Measurements from ENCODE around the gene PRC1. TPM values are rescaled to one million over a fixed set of nuclear protein-coding genes. Genes with fewer than 3 reads are reported as not detected.
A peak's percentile ranks its signal among the peaks of the same experiment; 100 is the strongest.
"Not testable (repeated sequence)": the region's sequence is repeated elsewhere in the genome, so short reads cannot be mapped to it uniquely, and the experiment has no call there.

The PRC1 gene
- total and polyA plus RNA-seq, 3 experiments from 2014 or later = 3.4 to 79.9 (median 79.7) TPM

GRCh38 chr15:90929246-90930019 lies 64.9 kb downstream of the PRC1 start:
- Mint-ChIP-seq H3K4me3 (peak overlapping the region; percentile 88 to 99 (median 98)), H3K27me3 (no peaks in the 10 kb centered on the region), H3K9me3 (no peaks in the 10 kb centered on the region), H3K27ac (peak overlapping the region; percentile 94 to 99 (median 98)), H3K4me1 (peaks cover 33 to 40% (median 38%) of the 10 kb centered on the region in 3 donors), H3K36me3 (peaks cover 0 to 10% (median 0%) of the 10 kb centered on the region in 3 donors)
- Histone ChIP-seq H3K9me3 (ENCODE audit: low read length) (no peaks in the 10 kb centered on the region), H3K4me1 (ENCODE audit: insufficient read depth, low read length) (peaks cover 41% of the 10 kb centered on the region), H3K27ac (ENCODE audit: low read depth, low read length) (peak overlapping the region; percentile 93), H3K27me3 (ENCODE audit: insufficient read depth, low read length, poor library complexity, severe bottlenecking) (no peaks in the 10 kb centered on the region), H3K36me3 (ENCODE audit: insufficient read depth, low read length) (no peaks in the 10 kb centered on the region), H3K4me3 (ENCODE audit: low read length) (peak overlapping the region; percentile 99)
- no peak for DNase-seq
- CTCF ChIA-PET = interaction anchor here (1.3 to 9.8 kb wide), 6 partner anchors 9 to 104 kb away, joined by 3 to 251 read pairs (median 6); partner anchors contain the start of genes MAN2A2 and RCCD1
- POLR2A ChIA-PET = interaction anchor here (1.5 to 5.9 kb wide), 2 partner anchors 26 to 27 kb away, joined by 6 to 63 read pairs; partner anchors contain the start of genes MAN2A2 and RCCD1

GRCh38 chr15:90928106-90928505 lies 66.2 kb downstream of the PRC1 start:
- H3K36me3 Mint-ChIP-seq; H3K9me3 ChIP-seq (ENCODE audit: low read length); H3K36me3 ChIP-seq (ENCODE audit: insufficient read depth, low read length); H3K27me3 ChIP-seq (ENCODE audit: insufficient read depth, low read length, poor library complexity, severe bottlenecking); H3K27ac ChIP-seq (ENCODE audit: low read depth, low read length); H3K9me3 Mint-ChIP-seq; H3K27me3 Mint-ChIP-seq; DNase-seq; CTCF ChIA-PET; H3K4me3 ChIP-seq (ENCODE audit: low read length): not testable (repeated sequence)
- POLR2A ChIA-PET = interaction anchor here (5.9 kb wide), 1 partner anchor 26 kb away, joined by 63 read pairs; the partner anchor contains the start of gene MAN2A2
- Mint-ChIP-seq H3K4me1 (peaks cover 28 to 34% (median 31%) of the 10 kb centered on the region in 3 donors), H3K4me3 (peak overlapping the region in 5 of 7 donors; percentile 3 to 86 (median 47)), H3K27ac (peak overlapping the region in 4 of 8 donors; percentile 39 to 63 (median 46))
- H3K4me1 ChIP-seq (ENCODE audit: insufficient read depth, low read length) = peaks cover 28% of the 10 kb centered on the region

- not testable (repeated sequence) for H3K9me3 ChIP-seq (ENCODE audit: low read length); H3K36me3 ChIP-seq (ENCODE audit: insufficient read depth, low read length); H3K9me3 Mint-ChIP-seq; H3K4me3 ChIP-seq (ENCODE audit: low read length); DNase-seq; H3K27me3 ChIP-seq (ENCODE audit: insufficient read depth, low read length, poor library complexity, severe bottlenecking); H3K27ac ChIP-seq (ENCODE audit: low read depth, low read length); H3K27me3 Mint-ChIP-seq
- CTCF ChIA-PET = interaction anchor here (2.3 kb wide), 1 partner anchor 8 kb away, joined by 9 read pairs; the partner anchor contains the start of gene UNC45A
- peak overlapping the region in 1 of 8 donors; percentile 23 for H3K27ac Mint-ChIP-seq
- H3K4me1 Mint-ChIP-seq = peaks cover 23 to 33% (median 28%) of the 10 kb centered on the region in 3 donors
- POLR2A ChIA-PET = interaction anchor here (0.8 kb wide), 1 partner anchor 28 kb away, joined by 11 read pairs; no protein-coding TSS in a partner anchor
- peaks cover 0 to 12% (median 0%) of the 10 kb centered on the region in 3 donors for H3K36me3 Mint-ChIP-seq
- H3K4me1 ChIP-seq (ENCODE audit: insufficient read depth, low read length) = peaks cover 21% of the 10 kb centered on the region
- H3K4me3 Mint-ChIP-seq = peak overlapping the region in 2 of 7 donors; percentile 13 to 54
These were observed 67.6 kb downstream of the PRC1 start for GRCh38 chr15:90926766-90927165.

- Mint-ChIP-seq H3K4me3 (no peak overlapping the region), H3K9me3 (no peaks in the 10 kb centered on the region), H3K27ac (peak overlapping the region in 1 of 8 donors; percentile 44), H3K27me3 (no peaks in the 10 kb centered on the region), H3K36me3 (peaks cover 0 to 26% (median 7%) of the 10 kb centered on the region in 3 donors), H3K4me1 (peaks cover 5 to 10% (median 8%) of the 10 kb centered on the region in 3 donors)
- Histone ChIP-seq H3K27me3 (ENCODE audit: insufficient read depth, low read length, poor library complexity, severe bottlenecking) (no peaks in the 10 kb centered on the region), H3K27ac (ENCODE audit: low read depth, low read length) (no peak overlapping the region), H3K36me3 (ENCODE audit: insufficient read depth, low read length) (peaks cover 16% of the 10 kb centered on the region), H3K4me1 (ENCODE audit: insufficient read depth, low read length) (peaks cover 4% of the 10 kb centered on the region), H3K4me3 (ENCODE audit: low read length) (no peak overlapping the region), H3K9me3 (ENCODE audit: low read length) (no peaks in the 10 kb centered on the region)
- ChIA-PET POLR2A (interaction anchor here (0.7 kb wide), 1 partner anchor 933 kb away, joined by 7 read pairs; no protein-coding TSS in a partner anchor), CTCF (interaction anchor here (0.6 to 4.2 kb wide), 2 partner anchors 8 to 328 kb away, joined by 3 to 32 read pairs; partner anchors contain the start of gene HDDC3)
- DNase-seq = no peak
These were observed 70.0 kb downstream of the PRC1 start for GRCh38 chr15:90924375-90924774.

GRCh38 chr15:90922712-90923322 lies 71.5 kb downstream of the PRC1 start:
- DNase-seq; H3K4me3 ChIP-seq (ENCODE audit: low read length); H3K9me3 ChIP-seq (ENCODE audit: low read length); H3K27ac ChIP-seq (ENCODE audit: low read depth, low read length); H3K4me1 ChIP-seq (ENCODE audit: insufficient read depth, low read length); H3K27me3 Mint-ChIP-seq; H3K4me1 Mint-ChIP-seq; H3K27me3 ChIP-seq (ENCODE audit: insufficient read depth, low read length, poor library complexity, severe bottlenecking); H3K9me3 Mint-ChIP-seq; H3K4me3 Mint-ChIP-seq: not testable (repeated sequence)
- CTCF ChIA-PET = interaction anchor here (0.9 to 4.2 kb wide), 3 partner anchors 9 to 20 kb away, joined by 3 to 32 read pairs (median 5); partner anchors contain the start of genes HDDC3 and MAN2A2
- POLR2A ChIA-PET = interaction anchor here (0.6 kb wide), 1 partner anchor 17 kb away, joined by 3 read pairs; no protein-coding TSS in a partner anchor
- H3K36me3 ChIP-seq (ENCODE audit: insufficient read depth, low read length) = peaks cover 32% of the 10 kb centered on the region
- peaks cover 0 to 39% (median 13%) of the 10 kb centered on the region in 3 donors for H3K36me3 Mint-ChIP-seq
- H3K27ac Mint-ChIP-seq = peak overlapping the region in 4 of 8 donors; percentile 8 to 42 (median 19)

GRCh38 chr15:90921887-90922286 lies 72.4 kb downstream of the PRC1 start:
- POLR2A ChIA-PET = no interaction called here

GRCh38 chr15:90918835-90919234 lies 75.5 kb downstream of the PRC1 start:
- H3K4me3 ChIP-seq (ENCODE audit: low read length) = no peak overlapping the region
- no peaks in the 10 kb centered on the region for H3K9me3 ChIP-seq (ENCODE audit: low read length)
- Mint-ChIP-seq H3K9me3 (no peaks in the 10 kb centered on the region), H3K4me1 (peaks cover 0 to 8% (median 0%) of the 10 kb centered on the region in 3 donors), H3K36me3 (peaks cover 4 to 79% (median 21%) of the 10 kb centered on the region in 3 donors), H3K27me3 (peaks cover 0 to 4% of the 10 kb centered on the region in 2 donors), H3K27ac (no peak overlapping the region), H3K4me3 (no peak overlapping the region)
- DNase-seq = no peak
- no peaks in the 10 kb centered on the region for H3K27me3 ChIP-seq (ENCODE audit: insufficient read depth, low read length, poor library complexity, severe bottlenecking)
- ChIA-PET CTCF (interaction anchor here (0.8 to 2.1 kb wide), 5 partner anchors 13 to 33 kb away, joined by 3 to 5 read pairs (median 3); partner anchors contain the start of gene HDDC3), POLR2A (no interaction called here)
- no peak overlapping the region for H3K27ac ChIP-seq (ENCODE audit: low read depth, low read length)
- H3K4me1 ChIP-seq (ENCODE audit: insufficient read depth, low read length) = no peaks in the 10 kb centered on the region
- H3K36me3 ChIP-seq (ENCODE audit: insufficient read depth, low read length) = peaks cover 56% of the 10 kb centered on the region

More at GRCh38 chr15:90921887-90922286, 72.4 kb downstream of the PRC1 start:
- Mint-ChIP-seq H3K9me3 (no peaks in the 10 kb centered on the region), H3K4me3 (no peak overlapping the region), H3K27ac (peak overlapping the region in 1 of 8 donors; percentile 30), H3K4me1 (peaks cover 0 to 8% (median 0%) of the 10 kb centered on the region in 3 donors), H3K36me3 (peaks cover 4 to 48% (median 17%) of the 10 kb centered on the region in 3 donors), H3K27me3 (peaks cover 0 to 3% of the 10 kb centered on the region in 2 donors)
- H3K27ac ChIP-seq (ENCODE audit: low read depth, low read length) = no peak overlapping the region
- CTCF ChIA-PET = interaction anchor here (1.8 to 4.2 kb wide), 2 partner anchors 10 to 19 kb away, joined by 5 to 32 read pairs; partner anchors contain the start of genes HDDC3 and MAN2A2
- H3K4me3 ChIP-seq (ENCODE audit: low read length) = no peak overlapping the region
- no peaks in the 10 kb centered on the region for H3K9me3 ChIP-seq (ENCODE audit: low read length)
- peaks cover 40% of the 10 kb centered on the region for H3K36me3 ChIP-seq (ENCODE audit: insufficient read depth, low read length)
- no peak for DNase-seq
- no peaks in the 10 kb centered on the region for H3K4me1 ChIP-seq (ENCODE audit: insufficient read depth, low read length)
- no peaks in the 10 kb centered on the region for H3K27me3 ChIP-seq (ENCODE audit: insufficient read depth, low read length, poor library complexity, severe bottlenecking)
